SU-DHL-6 (cell line): ENCODE measurements around the gene ADD2.

Experiments
- H2AFZ ChIP-seq: fragments of 200-600 bp; sonication (generic); 2 replicates; pipeline ENCODE4 v1.6.1; 2014; ENCODE audit warnings: low read depth, mild to moderate bottlenecking, moderate library complexity, mixed read lengths, antibody characterized with exemption, low read length; ENCODE audit not compliant: severe bottlenecking
- H3F3A ChIP-seq: fragments of 200-600 bp; shearing (Covaris generic); 2 replicates; pipeline ENCODE4 v1.6.0; 2016; ENCODE audit warnings: antibody characterized with exemption, mild to moderate bottlenecking; ENCODE audit not compliant: insufficient read depth
- H3K27ac ChIP-seq: fragments of 200-600 bp; sonication (generic); 2 replicates; pipeline ENCODE4 v1.5.1; 2016; ENCODE audit warnings: low read depth, mild to moderate bottlenecking, low read length, moderate library complexity, mixed read lengths
- H3K27me3 ChIP-seq: fragments of 200-600 bp; sonication (generic), shearing (Covaris generic); 2 replicates; pipeline ENCODE4 v1.6.0; 2014; ENCODE audit warnings: mild to moderate bottlenecking, low read length
- H3K36me3 ChIP-seq: fragments of 200-600 bp; sonication (generic); 2 replicates; pipeline ENCODE4 v1.6.1; 2014; ENCODE audit warnings: mild to moderate bottlenecking, low read length, mixed read lengths
- H3K4me2 ChIP-seq: fragments of 300-600, 200-600 bp; shearing (Covaris generic), sonication (generic); 2 replicates; pipeline ENCODE4 v1.6.0; 2014; ENCODE audit warnings: low read length, low read depth, mild to moderate bottlenecking; ENCODE audit not compliant: poor library complexity, severe bottlenecking
- H3K4me3 ChIP-seq: fragments of 200-600 bp; sonication (generic); 2 replicates; pipeline ENCODE4 v1.5.1; 2014; ENCODE audit warnings: antibody characterized with exemption, low read length, mild to moderate bottlenecking, mixed read lengths; ENCODE audit not compliant: insufficient read depth, poor library complexity, severe bottlenecking
- H3K79me2 ChIP-seq: fragments of 200-600 bp; sonication (generic); 2 replicates; pipeline ENCODE4 v1.6.1; 2014; ENCODE audit warnings: mild to moderate bottlenecking, low read length, moderate library complexity; ENCODE audit not compliant: insufficient read depth
- H3K9ac ChIP-seq: fragments of 200-600 bp; sonication (generic); 2 replicates; pipeline ENCODE4 v1.7.0; 2014; ENCODE audit warnings: mild to moderate bottlenecking, low read length
- H3K9me2 ChIP-seq: fragments of 200-600 bp; sonication (generic); replicated peaks from 2 replicates; pipeline ENCODE4 v1.6.1; 2014; ENCODE audit warnings: low read length; ENCODE audit not compliant: insufficient read depth
- H3K9me3 ChIP-seq: fragments of 200-600 bp; sonication (generic); 2 replicates; pipeline ENCODE4 v1.6.1; 2014; ENCODE audit warnings: low read length, mixed read lengths; ENCODE audit not compliant: insufficient read depth
- H4K20me1 ChIP-seq: fragments of 200-600 bp; sonication (generic); 2 replicates; pipeline ENCODE4 v1.6.1; 2014; ENCODE audit warnings: low read depth, mild to moderate bottlenecking, antibody characterized with exemption, low read length, moderate library complexity, mixed read lengths
- EZH2phosphoT487 ChIP-seq: fragments of 200-600 bp; sonication (generic), shearing (Covaris generic); conservative IDR thresholded peaks from 2 replicates; pipeline ENCODE4 v1.6.1; 2018; ENCODE audit warnings: mild to moderate bottlenecking, antibody characterized with exemption, low read length, moderate library complexity, mixed read lengths
- TF ChIP-seq, protein P1 (sequence below): fragments of 200-600 bp; sonication (generic); IDR thresholded peaks from one replicate; pipeline ENCODE4 v1.5.1; 2017; ENCODE audit warnings: antibody characterized with exemption, mild to moderate bottlenecking, low read length, moderate library complexity; ENCODE audit not compliant: insufficient read depth, poor library complexity, severe bottlenecking

The ADD2 gene

DNA sequence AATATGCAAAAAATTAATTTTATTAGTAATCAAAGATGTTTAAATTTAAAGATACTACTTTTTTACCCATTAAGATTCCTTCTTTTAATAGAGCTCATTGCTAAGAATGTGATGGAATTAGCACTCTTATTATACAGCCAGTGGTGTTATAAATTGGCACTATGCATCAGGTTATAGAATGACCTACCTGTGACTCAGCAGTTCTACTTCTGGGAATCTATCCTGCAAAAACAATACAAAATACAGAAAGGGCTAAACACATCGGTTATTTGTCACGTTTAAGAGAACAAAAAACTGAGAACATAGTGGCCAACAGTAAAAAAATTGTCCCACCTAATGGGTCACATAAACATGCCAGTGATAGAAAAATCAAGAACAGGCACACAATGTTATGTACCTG, 9.4 kb upstream of the ADD2 start:
- Histone ChIP-seq H3K27ac (no peak overlapping the region), H3K27me3 (no peaks in the 10 kb centered on the region), H3K4me3 (no peak overlapping the region), H2AFZ (no peak overlapping the region), H4K20me1 (no peaks in the 10 kb centered on the region), H3K4me2 (no peak overlapping the region), H3K9ac (no peak overlapping the region), H3K36me3 (no peaks in the 10 kb centered on the region), H3K79me2 (no peaks in the 10 kb centered on the region), H3K9me3 (no peaks in the 10 kb centered on the region), H3F3A (no peaks in the 10 kb centered on the region), H3K9me2 (no peaks in the 10 kb centered on the region)
- TF ChIP-seq, protein P1, sequence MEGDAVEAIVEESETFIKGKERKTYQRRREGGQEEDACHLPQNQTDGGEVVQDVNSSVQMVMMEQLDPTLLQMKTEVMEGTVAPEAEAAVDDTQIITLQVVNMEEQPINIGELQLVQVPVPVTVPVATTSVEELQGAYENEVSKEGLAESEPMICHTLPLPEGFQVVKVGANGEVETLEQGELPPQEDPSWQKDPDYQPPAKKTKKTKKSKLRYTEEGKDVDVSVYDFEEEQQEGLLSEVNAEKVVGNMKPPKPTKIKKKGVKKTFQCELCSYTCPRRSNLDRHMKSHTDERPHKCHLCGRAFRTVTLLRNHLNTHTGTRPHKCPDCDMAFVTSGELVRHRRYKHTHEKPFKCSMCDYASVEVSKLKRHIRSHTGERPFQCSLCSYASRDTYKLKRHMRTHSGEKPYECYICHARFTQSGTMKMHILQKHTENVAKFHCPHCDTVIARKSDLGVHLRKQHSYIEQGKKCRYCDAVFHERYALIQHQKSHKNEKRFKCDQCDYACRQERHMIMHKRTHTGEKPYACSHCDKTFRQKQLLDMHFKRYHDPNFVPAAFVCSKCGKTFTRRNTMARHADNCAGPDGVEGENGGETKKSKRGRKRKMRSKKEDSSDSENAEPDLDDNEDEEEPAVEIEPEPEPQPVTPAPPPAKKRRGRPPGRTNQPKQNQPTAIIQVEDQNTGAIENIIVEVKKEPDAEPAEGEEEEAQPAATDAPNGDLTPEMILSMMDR, result no peak
- no peak for TF ChIP-seq EZH2phosphoT487

DNA sequence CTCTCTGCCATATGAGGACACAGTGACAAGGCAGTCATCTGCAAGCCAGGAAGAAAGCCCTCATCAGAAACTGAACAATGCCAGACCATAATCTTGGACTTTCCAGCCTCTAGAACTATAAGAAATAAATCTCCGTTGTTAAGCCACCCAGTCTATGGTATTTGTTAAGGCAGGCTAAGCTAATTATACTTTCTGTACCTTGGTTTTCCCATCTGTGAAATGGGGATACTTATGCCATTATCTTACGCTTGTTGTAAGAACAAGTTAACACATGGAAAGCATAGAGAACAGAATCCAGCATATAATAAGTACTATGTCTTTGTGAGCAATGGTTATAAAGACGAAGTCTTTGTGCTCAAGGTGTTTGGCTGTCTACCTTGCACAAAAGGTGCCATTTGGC, 8.3 kb upstream of the ADD2 start:
- Histone ChIP-seq H3K4me2 (no peak overlapping the region), H3K79me2 (no peaks in the 10 kb centered on the region), H3K27me3 (no peaks in the 10 kb centered on the region), H3F3A (no peaks in the 10 kb centered on the region), H3K27ac (no peak overlapping the region), H3K4me3 (no peak overlapping the region), H2AFZ (no peak overlapping the region), H3K36me3 (no peaks in the 10 kb centered on the region), H3K9ac (no peak overlapping the region), H3K9me3 (no peaks in the 10 kb centered on the region), H3K9me2 (no peaks in the 10 kb centered on the region), H4K20me1 (no peaks in the 10 kb centered on the region)
- TF ChIP-seq EZH2phosphoT487, result no peak
- TF ChIP-seq, protein P1, result no peak

DNA sequence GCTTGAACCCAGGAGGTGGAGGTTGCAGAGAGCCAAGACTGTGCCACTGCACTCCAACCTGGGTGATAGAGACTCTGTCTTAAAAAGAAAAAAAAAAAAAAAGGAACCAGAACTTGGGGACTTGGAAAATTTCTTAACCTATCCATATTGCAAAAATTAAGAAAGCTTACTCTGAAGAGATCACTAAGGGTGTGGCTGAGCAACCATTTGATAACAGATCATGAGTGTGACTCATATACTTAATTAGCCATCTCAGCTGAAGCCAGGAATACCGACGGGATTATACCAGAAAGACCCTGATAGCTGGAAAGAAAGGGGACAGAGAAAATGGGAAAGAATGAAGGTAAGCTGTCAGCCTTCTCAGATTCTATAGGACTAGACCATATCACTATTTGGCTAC, 7.1 kb upstream of the ADD2 start:
- Histone ChIP-seq H3K36me3 (no peaks in the 10 kb centered on the region), H4K20me1 (no peaks in the 10 kb centered on the region), H3K9ac (no peak overlapping the region), H3K9me3 (no peaks in the 10 kb centered on the region), H3K4me3 (no peak overlapping the region), H3F3A (no peaks in the 10 kb centered on the region), H3K27ac (no peak overlapping the region), H3K27me3 (no peaks in the 10 kb centered on the region), H2AFZ (no peak overlapping the region), H3K9me2 (no peaks in the 10 kb centered on the region), H3K4me2 (no peak overlapping the region), H3K79me2 (no peaks in the 10 kb centered on the region)
- no peak for TF ChIP-seq EZH2phosphoT487
- TF ChIP-seq, protein P1, result no peak
